KMS-11 (cell line): Measurements from ENCODE around the gene DMAC2.
A peak's percentile ranks its signal among the peaks of the same experiment; 100 is the strongest.

ENCODE experiments used
- H2AFZ ChIP-seq: fragments of 200-600 bp; sonication (generic); 2 replicates; pipeline ENCODE4 v1.6.1; 2016; ENCODE audit warnings: antibody characterized with exemption, mixed run types, low read depth
- H3K27ac ChIP-seq: fragments of 200-600 bp; sonication (generic); 2 replicates; pipeline ENCODE4 v1.6.1; 2016; ENCODE audit warnings: mild to moderate bottlenecking, mixed run types
- H3K27me3 ChIP-seq: fragments of 200-600 bp; sonication (generic); 2 replicates; pipeline ENCODE4 v1.6.1; 2017; ENCODE audit warnings: mild to moderate bottlenecking, low read depth, mixed run types, moderate library complexity; ENCODE audit not compliant: insufficient read depth
- H3K36me3 ChIP-seq: fragments of 200-600 bp; sonication (generic); 2 replicates; pipeline ENCODE4 v1.6.1; 2017; ENCODE audit warnings: mild to moderate bottlenecking, mixed run types; ENCODE audit not compliant: insufficient read depth
- H3K4me1 ChIP-seq: fragments of 200-600 bp; sonication (generic); 2 replicates; pipeline ENCODE4 v1.6.1; 2016; ENCODE audit warnings: mild to moderate bottlenecking, low read depth, mixed run types; ENCODE audit not compliant: poor library complexity, severe bottlenecking
- H3K4me2 ChIP-seq: fragments of 200-600 bp; sonication (generic); 2 replicates; pipeline ENCODE4 v1.7.0; 2016; ENCODE audit warnings: mild to moderate bottlenecking, mixed run types
- H3K4me3 ChIP-seq: fragments of 200-600 bp; sonication (generic); IDR thresholded peaks from 2 replicates; pipeline ENCODE4 v1.6.1; 2017; ENCODE audit warnings: low read depth, low read length, mixed read lengths; ENCODE audit not compliant: insufficient read depth
- H3K79me2 ChIP-seq: fragments of 200-600 bp; sonication (generic); 2 replicates; pipeline ENCODE4 v1.6.1; 2016; ENCODE audit warnings: low read depth, mixed run types; ENCODE audit not compliant: insufficient read depth
- H3K9ac ChIP-seq: fragments of 200-600 bp; sonication (generic); 2 replicates; pipeline ENCODE4 v1.6.1; 2016; ENCODE audit warnings: mild to moderate bottlenecking, mixed run types
- H4K20me1 ChIP-seq: fragments of 200-600 bp; sonication (generic); 2 replicates; pipeline ENCODE4 v1.6.1; 2016; ENCODE audit warnings: mild to moderate bottlenecking, mixed run types; ENCODE audit not compliant: insufficient read depth
- TF ChIP-seq, protein P1 (sequence below): fragments of 200-600 bp; sonication (generic); conservative IDR thresholded peaks from 2 replicates; pipeline ENCODE4 v1.6.1; 2017; ENCODE audit warnings: low read depth, mild to moderate bottlenecking, antibody characterized with exemption, low read length, moderate library complexity, mixed read lengths

Gene DMAC2

DNA sequence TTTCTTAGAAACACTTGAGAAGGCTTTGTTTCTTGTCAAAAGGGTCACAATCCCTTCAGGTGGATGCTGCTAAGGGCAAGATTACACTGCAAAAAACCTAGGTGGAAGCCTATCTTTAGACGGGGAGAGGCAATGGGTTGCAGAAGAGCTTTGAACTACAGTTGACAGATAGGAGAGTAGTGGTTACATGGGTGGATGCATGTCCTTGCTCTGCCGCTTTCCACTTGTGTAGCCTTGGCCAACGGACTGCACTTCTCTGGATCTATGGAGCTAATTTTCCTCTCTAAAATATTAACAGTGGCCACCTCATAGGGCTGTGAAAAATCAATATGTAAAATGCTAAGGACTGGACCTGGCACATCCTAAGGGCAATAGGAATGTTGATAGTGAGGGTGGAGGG lies 41.1 kb downstream of the DMAC2 start:
- H3K36me3 ChIP-seq, result no peaks in the 10 kb centered on the region
- H4K20me1 ChIP-seq, result no peaks in the 10 kb centered on the region
- peak overlapping the region; percentile 85; the same call in 1 of the 2 replicates for H3K9ac ChIP-seq
- H3K4me1 ChIP-seq, result peaks cover 43% of the 10 kb centered on the region
- no peaks in the 10 kb centered on the region for H3K27me3 ChIP-seq
- TF ChIP-seq, protein P1, sequence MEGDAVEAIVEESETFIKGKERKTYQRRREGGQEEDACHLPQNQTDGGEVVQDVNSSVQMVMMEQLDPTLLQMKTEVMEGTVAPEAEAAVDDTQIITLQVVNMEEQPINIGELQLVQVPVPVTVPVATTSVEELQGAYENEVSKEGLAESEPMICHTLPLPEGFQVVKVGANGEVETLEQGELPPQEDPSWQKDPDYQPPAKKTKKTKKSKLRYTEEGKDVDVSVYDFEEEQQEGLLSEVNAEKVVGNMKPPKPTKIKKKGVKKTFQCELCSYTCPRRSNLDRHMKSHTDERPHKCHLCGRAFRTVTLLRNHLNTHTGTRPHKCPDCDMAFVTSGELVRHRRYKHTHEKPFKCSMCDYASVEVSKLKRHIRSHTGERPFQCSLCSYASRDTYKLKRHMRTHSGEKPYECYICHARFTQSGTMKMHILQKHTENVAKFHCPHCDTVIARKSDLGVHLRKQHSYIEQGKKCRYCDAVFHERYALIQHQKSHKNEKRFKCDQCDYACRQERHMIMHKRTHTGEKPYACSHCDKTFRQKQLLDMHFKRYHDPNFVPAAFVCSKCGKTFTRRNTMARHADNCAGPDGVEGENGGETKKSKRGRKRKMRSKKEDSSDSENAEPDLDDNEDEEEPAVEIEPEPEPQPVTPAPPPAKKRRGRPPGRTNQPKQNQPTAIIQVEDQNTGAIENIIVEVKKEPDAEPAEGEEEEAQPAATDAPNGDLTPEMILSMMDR, result no peak
- H3K4me2 ChIP-seq, result peak overlapping the region; percentile 83
- H3K79me2 ChIP-seq, result peaks cover 63% of the 10 kb centered on the region
- H2AFZ ChIP-seq, result no peak overlapping the region
- H3K27ac ChIP-seq, result peak overlapping the region; percentile 78; the same call in 1 of the 2 replicates
- H3K4me3 ChIP-seq, result no peak overlapping the region

DNA sequence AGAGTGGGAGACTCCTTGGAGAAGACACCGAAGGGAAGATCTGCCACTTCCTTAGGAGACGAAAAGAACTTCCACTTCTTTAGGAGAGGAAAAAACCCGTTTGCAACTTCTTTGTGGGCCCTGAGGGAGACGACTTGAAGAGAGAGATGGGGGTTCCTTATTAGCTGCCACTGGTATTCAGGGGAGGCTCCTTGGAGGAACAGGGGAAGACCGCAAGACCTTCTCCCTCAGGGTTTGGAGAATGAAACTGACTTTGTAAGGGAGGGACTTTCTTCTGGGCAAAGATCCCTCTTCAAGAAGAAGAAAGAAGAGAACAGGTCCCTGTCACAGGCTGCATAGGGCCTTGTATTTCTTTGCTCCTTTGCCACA lies 41.7 kb downstream of the DMAC2 start:
- no peaks in the 10 kb centered on the region for H3K36me3 ChIP-seq
- H3K4me3 ChIP-seq, result no peak overlapping the region
- H4K20me1 ChIP-seq, result no peaks in the 10 kb centered on the region
- peaks cover 69% of the 10 kb centered on the region for H3K79me2 ChIP-seq
- peak overlapping the region; percentile 83 for H3K4me2 ChIP-seq
- H3K9ac ChIP-seq, result peak overlapping the region; percentile 85
- peak overlapping the region; percentile 78 for H3K27ac ChIP-seq
- H3K27me3 ChIP-seq, result no peaks in the 10 kb centered on the region
- TF ChIP-seq, protein P1, result no peak
- peaks cover 43% of the 10 kb centered on the region for H3K4me1 ChIP-seq
- peak overlapping the region; percentile 50; the same call in 1 of the 2 replicates for H2AFZ ChIP-seq

DNA sequence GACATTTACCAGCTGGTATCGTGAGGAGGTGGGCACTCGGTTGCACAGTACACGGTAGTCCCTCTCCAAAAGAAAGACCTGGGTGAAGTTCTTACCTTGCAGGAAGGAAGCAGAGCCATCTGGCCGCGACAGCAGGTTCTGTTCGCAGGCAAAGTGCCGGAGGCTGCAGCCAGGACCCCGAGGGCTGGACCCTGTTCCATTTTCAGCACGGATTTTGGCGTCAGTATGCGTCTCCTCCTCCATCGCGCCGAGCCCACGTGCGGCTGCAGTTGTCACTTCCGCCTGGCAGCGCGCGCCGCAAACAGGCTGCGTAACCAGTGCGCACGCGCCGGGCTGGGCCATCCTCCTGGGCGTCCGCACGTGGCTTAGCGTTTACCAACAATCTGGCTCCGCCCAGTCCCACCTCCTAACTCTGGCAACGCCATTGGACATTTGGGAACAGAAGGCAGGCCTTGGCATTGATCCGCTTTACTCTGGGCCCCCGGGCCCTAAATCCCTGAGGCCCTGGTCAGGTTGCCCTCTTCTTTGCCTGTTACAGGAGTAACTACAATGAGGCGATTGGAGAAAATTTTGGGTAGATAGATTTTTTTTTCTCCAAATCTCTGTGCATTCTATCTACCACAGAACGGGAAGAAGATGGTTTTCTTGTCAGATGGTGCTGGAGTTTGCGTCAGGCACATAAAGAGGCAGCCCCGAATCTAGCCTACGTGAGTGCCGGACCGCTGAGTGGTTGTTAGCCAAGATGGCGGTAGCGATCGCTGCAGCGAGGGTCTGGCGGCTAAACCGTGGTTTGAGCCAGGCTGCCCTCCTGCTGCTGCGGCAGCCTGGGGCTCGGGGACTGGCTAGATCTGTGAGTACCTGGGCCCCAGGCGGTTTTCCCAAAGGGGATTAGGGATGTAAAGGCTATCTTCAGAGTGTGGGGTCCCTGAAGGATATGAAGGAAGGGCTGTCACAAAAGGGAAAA lies 42.3 kb downstream of the DMAC2 start, which contains the start of the genes BCKDHA and EXOSC5:
Gene BCKDHA, plus strand, starts transcription at position 733 of the 964 bp plus-strand sequence. Its CDS starts 10 bp downstream, at position 743.
Gene EXOSC5, minus strand, starts transcription at position 274 of the 964 bp plus-strand sequence. Its CDS starts 31 bp downstream, at position 243.
- Histone ChIP-seq H4K20me1 (no peaks in the 10 kb centered on the region), H2AFZ (peak within 1 kb of the TSS; percentile 50; the same call in 1 of the 2 replicates), H3K9ac (peak within 1 kb of the TSS; percentile 85), H3K79me2 (peaks cover 70% of the 10 kb centered on the region), H3K27me3 (no peaks in the 10 kb centered on the region), H3K4me2 (peak within 1 kb of the TSS; percentile 83), H3K27ac (peak within 1 kb of the TSS; percentile 78), H3K4me1 (peaks cover 43% of the 10 kb centered on the region), H3K4me3 (no peak within 1 kb of the TSS), H3K36me3 (no peaks in the 10 kb centered on the region)
- TF ChIP-seq, protein P1, result no peak

DNA sequence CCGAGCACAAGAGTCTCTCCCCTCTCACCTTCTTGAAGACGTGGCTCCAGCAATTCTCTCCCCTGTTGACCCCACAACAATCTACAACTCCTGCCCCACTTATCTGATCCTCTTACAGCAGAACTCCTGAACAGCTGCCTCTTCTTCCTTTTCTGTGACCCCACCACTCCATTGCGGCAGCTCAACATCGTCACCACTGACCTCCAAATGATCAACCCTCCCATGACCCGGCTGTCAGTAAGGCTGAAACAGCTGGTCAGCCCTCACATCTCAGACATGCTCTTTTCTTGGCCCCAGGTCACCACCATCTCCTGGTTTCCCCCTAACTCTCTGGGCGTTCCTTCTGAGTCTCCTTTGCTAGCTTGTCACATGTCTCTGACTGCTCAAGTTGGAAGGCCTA lies 44.4 kb downstream of the DMAC2 start:
- H3K9ac ChIP-seq, result no peak overlapping the region
- H3K36me3 ChIP-seq, result peaks cover 14% of the 10 kb centered on the region; the same call in 1 of the 2 replicates

More for the DNA sequence above, 44.4 kb downstream of the DMAC2 start:
- no peak overlapping the region for H3K27ac ChIP-seq
- H2AFZ ChIP-seq, result no peak overlapping the region
- peaks cover 61% of the 10 kb centered on the region for H3K79me2 ChIP-seq
- H3K4me1 ChIP-seq, result peaks cover 43% of the 10 kb centered on the region
- no peaks in the 10 kb centered on the region for H4K20me1 ChIP-seq
- no peak overlapping the region for H3K4me3 ChIP-seq
- no peaks in the 10 kb centered on the region for H3K27me3 ChIP-seq
- H3K4me2 ChIP-seq, result peak overlapping the region; percentile 82; the same call in 1 of the 2 replicates
- TF ChIP-seq, protein P1, result no peak
